ENCODE data around the gene EIF4G3.
"Not testable (repeated sequence)": the region's sequence is repeated elsewhere in the genome, so short reads cannot be mapped to it uniquely, and the experiment has no call there.

Gene EIF4G3

GRCh38 chr1:21176586-21177555, at the start of gene EIF4G3:
Gene EIF4G3 (minus strand): TSS chr1:21176897. CDS start chr1:21002742, 174,155 bp downstream.
- peak; percentile 100 for DNase-seq (ENCODE audit: low spot score)

- DNase-seq (ENCODE audit: low spot score): no peak
These were observed 48.4 kb upstream of the EIF4G3 start for GRCh38 chr1:21225065-21225464.

- no peak for DNase-seq (ENCODE audit: low spot score)
These were observed 44.1 kb upstream of the EIF4G3 start for GRCh38 chr1:21220815-21221214.

GRCh38 chr1:21219674-21220073, 43.0 kb upstream of the EIF4G3 start:
- DNase-seq (ENCODE audit: low spot score): no peak

GRCh38 chr1:21217812-21218596, 41.3 kb upstream of the EIF4G3 start:
- DNase-seq (ENCODE audit: low spot score): peak; percentile 16

GRCh38 chr1:21216835-21217811, 40.4 kb upstream of the EIF4G3 start:
- DNase-seq (ENCODE audit: low spot score): peak; percentile 68

DNA sequence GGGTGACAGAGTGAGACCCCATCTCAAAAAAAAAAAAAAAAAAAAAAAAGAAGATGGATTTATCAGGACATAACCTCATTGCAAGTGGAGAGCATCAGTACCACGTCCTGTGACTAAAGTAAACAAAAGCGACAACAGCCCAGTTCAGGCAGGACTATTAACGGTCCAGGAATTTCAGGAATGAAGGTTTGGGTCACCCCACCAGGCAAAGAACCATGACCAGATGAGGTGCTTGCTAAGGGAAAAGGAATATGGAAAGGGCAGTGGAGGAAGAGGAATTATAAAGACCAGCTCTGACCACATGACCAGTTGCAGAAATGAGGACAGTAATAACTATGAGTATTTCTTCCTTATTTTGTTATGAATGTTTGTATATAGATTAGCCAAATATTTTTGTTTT, 35.4 kb upstream of the EIF4G3 start:
- no peak for DNase-seq (ENCODE audit: low spot score)

- not testable (repeated sequence) for DNase-seq (ENCODE audit: low spot score)
These were observed 31.5 kb upstream of the EIF4G3 start for GRCh38 chr1:21208137-21208700.

DNA sequence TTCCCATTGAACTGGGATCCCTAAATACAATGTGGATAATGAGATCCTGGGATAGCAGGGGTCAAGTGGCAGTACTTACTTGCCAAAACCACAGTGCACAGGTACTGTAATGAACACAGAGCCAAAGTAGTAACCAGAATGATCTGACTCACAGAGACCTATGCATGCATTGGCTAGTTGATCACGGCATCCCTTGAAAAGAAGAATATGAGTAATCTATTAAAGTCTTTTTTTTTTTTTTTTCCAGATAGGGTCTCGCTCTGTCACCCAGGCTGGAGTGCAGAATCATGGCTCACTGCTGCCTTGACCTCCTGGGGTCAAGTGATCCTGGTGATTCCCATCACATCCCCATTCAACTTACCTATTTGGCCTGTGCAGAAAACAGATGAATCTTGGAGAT, 29.4 kb upstream of the EIF4G3 start:
- no peak for DNase-seq (ENCODE audit: low spot score)

DNA sequence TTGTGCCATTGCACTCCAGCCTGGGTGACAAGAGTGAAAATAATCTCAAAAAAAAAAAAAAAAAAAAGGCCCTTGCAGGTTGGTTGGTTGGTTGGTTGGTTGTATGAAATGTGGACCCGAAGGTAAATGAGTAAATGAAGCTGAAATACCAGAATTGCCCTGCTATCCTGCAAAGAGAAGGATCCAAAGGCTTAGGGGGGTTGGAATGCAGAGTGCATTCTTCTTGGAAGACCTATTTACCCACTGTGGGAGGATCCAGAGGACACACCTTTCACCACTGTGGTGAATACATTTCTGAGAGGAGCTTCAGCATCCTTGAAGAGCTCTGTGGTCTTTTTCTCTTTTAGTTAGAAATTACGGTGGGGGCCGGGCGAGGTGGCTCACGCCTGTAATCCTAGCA, 28.7 kb upstream of the EIF4G3 start:
- no peak for DNase-seq (ENCODE audit: low spot score)

GRCh38 chr1:21201650-21202049, 25.0 kb upstream of the EIF4G3 start:
- no peak for DNase-seq (ENCODE audit: low spot score)

GRCh38 chr1:21201238-21201637, 24.5 kb upstream of the EIF4G3 start:
- DNase-seq (ENCODE audit: low spot score): not testable (repeated sequence)

- DNase-seq (ENCODE audit: low spot score): no peak
These were observed 24.1 kb upstream of the EIF4G3 start for GRCh38 chr1:21200767-21201166.

DNA sequence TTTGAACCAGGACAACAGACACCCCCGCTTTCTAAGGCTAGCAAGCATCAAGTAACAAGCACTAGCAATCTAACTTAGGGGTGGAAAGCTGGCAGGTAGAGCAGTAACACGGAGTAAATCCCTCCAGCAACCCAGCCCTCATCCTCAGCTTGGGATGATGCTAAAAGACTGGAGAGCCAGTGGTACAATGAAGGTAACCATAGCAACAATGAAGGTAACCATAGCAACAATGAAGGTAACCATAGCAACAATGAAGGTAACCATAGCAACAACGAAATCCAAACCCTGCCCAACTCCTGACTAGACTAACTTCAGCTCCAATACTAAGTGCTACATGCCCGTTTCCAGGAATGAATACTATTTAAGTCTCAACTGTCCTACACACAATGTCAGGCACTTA, 22.2 kb upstream of the EIF4G3 start:
- DNase-seq (ENCODE audit: low spot score): no peak

DNA sequence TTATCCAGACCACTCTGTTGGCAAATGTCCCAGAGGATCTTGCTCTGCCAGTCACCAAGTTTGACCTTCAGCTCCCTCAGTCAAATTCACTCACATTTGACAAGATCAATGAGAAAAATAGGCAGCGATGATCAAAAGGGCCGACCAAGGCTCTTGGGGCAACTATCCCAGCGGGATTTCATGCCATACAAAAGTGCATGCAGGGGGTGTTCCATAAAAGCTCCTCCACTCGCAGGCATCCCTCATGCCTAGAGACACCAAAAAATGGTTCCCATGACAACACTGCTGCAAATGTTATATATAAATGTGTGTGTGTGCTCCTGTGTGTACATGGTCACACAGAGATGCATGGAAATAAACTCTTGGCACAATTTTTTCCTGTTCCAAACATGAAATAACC, 16.2 kb upstream of the EIF4G3 start:
- no peak for DNase-seq (ENCODE audit: low spot score)

DNA sequence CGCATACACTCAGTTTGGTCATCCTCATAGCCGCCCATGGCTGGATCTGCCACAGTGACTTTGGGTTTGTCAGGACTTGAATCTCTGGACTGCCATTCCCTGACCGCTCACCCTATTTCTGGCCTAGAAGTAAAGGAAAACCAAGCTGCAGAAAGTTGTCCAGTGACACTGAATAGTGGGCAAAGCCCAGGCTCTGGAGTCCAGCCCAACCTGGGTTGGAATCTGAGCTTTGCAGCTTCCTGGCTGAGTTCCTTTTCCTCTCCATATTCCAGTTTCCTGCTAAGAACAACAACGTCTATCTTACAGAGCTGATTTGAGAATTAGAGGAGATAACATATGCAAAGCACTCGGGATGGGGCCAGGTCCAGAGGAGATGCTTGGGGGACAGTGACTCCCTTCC, 15.6 kb upstream of the EIF4G3 start:
- DNase-seq (ENCODE audit: low spot score): no peak

DNA sequence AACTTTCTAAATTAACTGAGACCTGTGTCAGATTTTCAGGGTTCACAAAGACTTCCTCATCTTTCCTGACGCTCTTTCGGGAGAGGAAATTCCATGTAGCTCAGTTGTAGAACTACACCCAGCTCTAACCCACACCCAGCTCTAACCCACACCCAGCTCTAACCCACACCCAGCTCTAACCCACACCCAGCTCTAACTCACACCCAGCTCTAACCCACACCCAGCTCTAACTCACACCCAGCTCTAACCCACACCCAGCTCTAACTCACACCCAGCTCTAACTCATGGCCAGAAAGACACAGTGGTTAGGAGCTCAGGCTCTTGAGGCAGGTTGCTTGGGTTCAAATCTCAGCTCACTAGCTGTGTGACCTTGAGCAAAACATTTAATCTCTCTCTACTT, 14.1 kb upstream of the EIF4G3 start:
- peak; percentile 1 for DNase-seq (ENCODE audit: low spot score)

DNA sequence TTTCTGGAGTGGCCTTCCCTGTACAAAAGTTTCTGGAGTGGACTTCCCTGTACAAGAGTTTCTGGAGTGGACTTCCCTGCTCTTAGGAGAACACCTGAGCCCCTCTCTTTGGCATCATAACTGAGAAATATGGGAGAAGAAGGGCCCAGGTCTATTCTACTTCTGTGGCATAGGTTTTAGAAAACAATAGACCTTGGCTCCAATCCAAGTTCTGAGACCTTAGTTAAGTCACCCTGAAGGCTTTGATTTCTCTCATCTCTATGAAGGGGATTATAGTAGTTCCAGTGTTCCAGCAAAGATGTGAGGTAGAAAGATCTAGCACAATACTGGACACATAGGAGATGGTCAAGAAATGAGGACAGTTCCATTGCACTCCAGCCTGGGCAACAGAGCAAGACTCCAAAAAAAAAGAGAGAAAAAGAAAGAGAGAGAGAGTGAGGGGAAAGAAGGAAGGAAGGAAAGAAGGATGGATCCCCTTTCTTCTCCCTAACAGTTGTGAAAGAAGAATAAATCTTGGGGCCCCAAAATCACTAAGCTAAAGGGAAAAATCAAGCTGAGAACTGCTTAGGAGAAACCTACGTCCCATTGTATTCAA, 13.3 kb upstream of the EIF4G3 start:
- no peak for DNase-seq (ENCODE audit: low spot score)

- DNase-seq (ENCODE audit: low spot score): no peak
These were observed 12.7 kb upstream of the EIF4G3 start for GRCh38 chr1:21189421-21189820.

GRCh38 chr1:21188235-21188634, 11.5 kb upstream of the EIF4G3 start:
- DNase-seq (ENCODE audit: low spot score): no peak

DNA sequence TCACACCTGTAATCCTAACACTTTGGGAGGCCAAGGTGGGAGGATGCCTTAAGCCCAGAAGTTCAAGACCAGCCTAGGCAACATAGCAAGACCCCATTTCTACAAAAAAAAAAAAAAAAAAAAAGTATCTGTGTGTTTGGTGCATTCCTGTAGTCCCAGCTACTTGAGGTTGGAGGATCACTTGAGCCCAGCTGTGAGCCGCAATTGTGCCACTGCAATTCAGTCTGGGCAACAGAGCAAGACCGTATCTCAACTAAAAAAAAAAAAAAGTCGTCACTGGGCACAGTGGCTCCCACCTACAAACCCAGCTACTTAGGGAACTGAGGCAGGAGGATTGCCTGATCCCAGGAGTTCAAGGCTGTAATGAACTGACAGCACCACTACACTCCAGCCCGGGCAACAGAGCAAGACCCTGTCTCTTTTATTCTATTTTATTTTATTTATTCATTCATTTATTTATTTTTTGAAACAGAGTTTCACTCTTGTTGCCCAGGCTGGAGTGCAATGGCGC, 8.6 kb upstream of the EIF4G3 start:
- DNase-seq (ENCODE audit: low spot score): no peak
